Activated B cell treated with CpG ODN at 0.5 μM for 24 hours (primary cell): ENCODE data around the gene MMP27. TPM values are rescaled to one million over a fixed set of nuclear protein-coding genes. Genes with fewer than 3 reads are reported as not detected.

Experiments used
- ATAC-seq: fragments of 200-7000 bp; cut with Tn5 transposase; one replicate; pipeline ENCODE4 v1.10.0; 2021; ENCODE audit warnings: low read depth, mild to moderate bottlenecking, moderate library complexity
- CTCF ChIA-PET: fragments of 350-600 bp; sonication (Branson Sonifier 250); formaldehyde crosslinking; loops from one replicate; lab custom pipeline; 2021; ENCODE audit warnings: antibody characterized with exemption; lab: Charles Lee
- POLR2A ChIA-PET: fragments of 350-600 bp; sonication (Branson Sonifier 250); formaldehyde crosslinking; loops from one replicate; lab custom pipeline; 2021; ENCODE audit warnings: antibody characterized with exemption; lab: Charles Lee
- DNase-seq: peaks from one replicate; pipeline ENCODE4 v3.0.0; 2022
- H3K27ac Mint-ChIP-seq: one replicate; pipeline ENCODE4 v1.8.0; 2020; ENCODE audit warnings: mixed read lengths
- H3K27me3 Mint-ChIP-seq: one replicate; pipeline ENCODE4 v1.8.0; 2021; ENCODE audit warnings: mixed read lengths
- H3K36me3 Mint-ChIP-seq: one replicate; pipeline ENCODE4 v1.8.0; 2021; ENCODE audit warnings: low read depth, mixed read lengths
- H3K4me1 Mint-ChIP-seq: one replicate; pipeline ENCODE4 v1.8.0; 2021; ENCODE audit warnings: mixed read lengths
- H3K4me3 Mint-ChIP-seq: one replicate; pipeline ENCODE4 v1.8.0; 2020; ENCODE audit warnings: mild to moderate bottlenecking, mixed read lengths
- H3K9me3 Mint-ChIP-seq: one replicate; pipeline ENCODE4 v1.8.0; 2020; ENCODE audit warnings: mixed read lengths
- CTCF ChIP-seq: fragments of 200-600 bp; IDR thresholded peaks from one replicate; pipeline ENCODE4 v1.8.0; 2022; ENCODE audit warnings: antibody characterized with exemption, mild to moderate bottlenecking
- intact Hi-C: fragments of 100-400 bp; cut with micrococcal nuclease; formaldehyde crosslinking; loops from one replicate; pipeline ENCODE4 v1.15.1; 2024
- total RNA-seq: library from RNA; stranded (reverse); gene quantifications from 2 replicates; pipeline ENCODE4 v1.2.3, GENCODE V29; 2022

Gene MMP27
- total RNA-seq, 1 donor from 2014 or later, result not detected

- Mint-ChIP-seq H3K4me3 (no peak within 1 kb of the TSS), H3K9me3 (peaks cover 4% of the 10 kb centered on the region), H3K27me3 (peaks cover 8% of the 10 kb centered on the region), H3K4me1 (no peaks in the 10 kb centered on the region), H3K36me3 (no peaks in the 10 kb centered on the region), H3K27ac (no peak within 1 kb of the TSS)
- CTCF ChIA-PET, result no interaction called here
- intact Hi-C loops, result no loop called here
- POLR2A ChIA-PET, result no interaction called here
- ATAC-seq, result no peak
- no peak for DNase-seq
- no peak for TF ChIP-seq CTCF
These were observed 19.4 kb upstream of the MMP27 start, which contains the start of gene MMP8 for GRCh38 chr11:102724904-102725500. TSS of gene MMP8 (minus strand) at chr11:102724954. CDS start at chr11:102724855, 99 bp downstream.

GRCh38 chr11:102722821-102723220 lies 17.3 kb upstream of the MMP27 start:
- Mint-ChIP-seq H3K9me3 (peaks cover 4% of the 10 kb centered on the region), H3K27ac (no peak overlapping the region), H3K36me3 (no peaks in the 10 kb centered on the region), H3K4me1 (no peaks in the 10 kb centered on the region), H3K27me3 (peaks cover 6% of the 10 kb centered on the region), H3K4me3 (no peak overlapping the region)
- DNase-seq, result no peak
- POLR2A ChIA-PET, result no interaction called here
- no peak for TF ChIP-seq CTCF
- CTCF ChIA-PET, result no interaction called here
- ATAC-seq, result no peak
- intact Hi-C loops, result no loop called here

- Mint-ChIP-seq H3K4me3 (no peak overlapping the region), H3K27ac (no peak overlapping the region), H3K9me3 (peaks cover 4% of the 10 kb centered on the region), H3K27me3 (peaks cover 6% of the 10 kb centered on the region), H3K4me1 (no peaks in the 10 kb centered on the region), H3K36me3 (no peaks in the 10 kb centered on the region)
- ChIA-PET POLR2A (no interaction called here), CTCF (no interaction called here)
- ATAC-seq (no peak), DNase-seq (no peak)
- intact Hi-C loops, result no loop called here
- no peak for TF ChIP-seq CTCF
These were observed 14.2 kb upstream of the MMP27 start for GRCh38 chr11:102719620-102720277.

GRCh38 chr11:102717280-102717679 lies 11.7 kb upstream of the MMP27 start:
- peaks cover 11% of the 10 kb centered on the region for H3K27me3 Mint-ChIP-seq
- CTCF ChIA-PET, result no interaction called here
- H3K9me3 Mint-ChIP-seq, result no peaks in the 10 kb centered on the region
- H3K36me3 Mint-ChIP-seq, result no peaks in the 10 kb centered on the region
- TF ChIP-seq CTCF, result no peak
- no peaks in the 10 kb centered on the region for H3K4me1 Mint-ChIP-seq
- intact Hi-C loops, result no loop called here
- ATAC-seq (no peak), DNase-seq (no peak)
- no peak overlapping the region for H3K4me3 Mint-ChIP-seq
- POLR2A ChIA-PET, result no interaction called here
- no peak overlapping the region for H3K27ac Mint-ChIP-seq

- Mint-ChIP-seq H3K36me3 (no peaks in the 10 kb centered on the region), H3K27me3 (peaks cover 13% of the 10 kb centered on the region), H3K9me3 (no peaks in the 10 kb centered on the region), H3K4me1 (no peaks in the 10 kb centered on the region), H3K27ac (no peak overlapping the region), H3K4me3 (no peak overlapping the region)
- intact Hi-C loops, result no loop called here
- DNase-seq (no peak), ATAC-seq (no peak)
- ChIA-PET CTCF (no interaction called here), POLR2A (no interaction called here)
- no peak for TF ChIP-seq CTCF
These were observed 11.0 kb upstream of the MMP27 start for GRCh38 chr11:102716527-102716926.
